Spleen (tissue), 11 donors: ENCODE data around the gene KCNB1. TPM values are rescaled to one million over a fixed set of nuclear protein-coding genes. Genes with fewer than 3 reads are reported as not detected.

Experiments used
- DNase-seq: peaks from one replicate; pipeline ENCODE4 v3.0.0-alpha.2; 2020
- H3K27ac ChIP-seq, 8 donors: fragments of 200-600 bp; sonication (generic) in 7 of 8; 1 replicate in 4 of 8; 2 replicates in 4 of 8; pipeline versions ENCODE4 v1.5.0 to v1.8.0; 2016 to 2021; ENCODE audit warnings: inconsistent platforms in 4 of 8, mild to moderate bottlenecking in 4 of 8, moderate library complexity in 1 of 8
- H3K27me3 ChIP-seq, 7 donors: fragments of 200-600 bp; sonication (generic) in 6 of 7; replicated peaks in 1 of 7; 1 replicate in 4 of 7; 2 replicates in 3 of 7; pipeline versions ENCODE4 v1.5.0 to v1.8.0; 2016 to 2021; ENCODE audit warnings: inconsistent platforms in 3 of 7, mild to moderate bottlenecking in 1 of 7
- H3K36me3 ChIP-seq, 6 donors: fragments of 200-600 bp; sonication (generic) in 5 of 6; 1 replicate in 4 of 6; 2 replicates in 2 of 6; pipeline versions ENCODE4 v1.5.0 to v1.8.0; 2016 to 2021; ENCODE audit warnings: inconsistent platforms in 2 of 6
- H3K4me1 ChIP-seq, 6 donors: fragments of 200-600 bp; sonication (generic) in 5 of 6; 1 replicate in 3 of 6; 2 replicates in 3 of 6; pipeline versions ENCODE4 v1.5.0 to v1.8.0; 2016 to 2021; ENCODE audit warnings: inconsistent platforms in 3 of 6
- H3K4me3 ChIP-seq, 8 donors: fragments of 200-600 bp; sonication (generic) in 7 of 8; 1 replicate in 4 of 8; 2 replicates in 4 of 8; pipeline versions ENCODE4 v1.5.0 to v1.8.0; 2016 to 2021; ENCODE audit warnings: inconsistent platforms in 4 of 8, mild to moderate bottlenecking in 4 of 8, moderate library complexity in 2 of 8
- H3K9me3 ChIP-seq, 8 donors: fragments of 200-600 bp; sonication (generic) in 7 of 8; 1 replicate in 4 of 8; 2 replicates in 4 of 8; pipeline versions ENCODE4 v1.5.0 to v1.8.0; 2016 to 2021; ENCODE audit warnings: inconsistent platforms in 4 of 8
- CTCF ChIP-seq, 11 experiments: fragments of 200-600 bp in 7 of 11; fragments of 450-650 bp in 4 of 11; sonication (generic) in 4 of 11; IDR thresholded peaks in 8 of 11; conservative IDR thresholded peaks in 3 of 11; 1 replicate in 7 of 11; 2 replicates in 4 of 11; pipeline versions ENCODE4 v1.4.0 to v1.8.0; 2016 to 2021; ENCODE audit warnings: antibody characterized with exemption in 11 of 11, inconsistent platforms in 4 of 11, mild to moderate bottlenecking in 1 of 11
- POLR2A ChIP-seq, 3 donors: fragments of 450-650 bp; IDR thresholded peaks; one replicate each; pipeline ENCODE4 v1.5.1; 2017; ENCODE audit warnings: antibody characterized with exemption in 3 of 3, mild to moderate bottlenecking in 1 of 3
- POLR2AphosphoS5 ChIP-seq, 3 donors: sonication (generic); formaldehyde crosslinking; IDR thresholded peaks; one replicate each; pipeline ENCODE4 v1.5.1; 2017; ENCODE audit warnings: antibody characterized with exemption in 3 of 3
- WGBS, 5 donors: extraction: QIAGEN DNeasy Blood & Tissue Kit in 3 of 5; methylation state at CpG; one replicate each; pipeline versions ENCODE4 v1.1.5 to v1.1.7; 2013 to 2018; 5-methylcytosine and 5-hydroxymethylcytosine counted together
- intact Hi-C: fragments of 100-400 bp; cut with DNase I; formaldehyde crosslinking; loops from one replicate; pipeline ENCODE4 v1.15.0; 2023; ENCODE audit warnings: low total_unique reads
- polyA plus RNA-seq, 3 donors: library from polyadenylated mRNA; stranded (reverse); fragments of 200-250 nt; gene quantifications; one replicate each; pipeline ENCODE4 v1.2.1, GENCODE V29; 2013
- total RNA-seq, 7 donors: library from RNA; depleted of rRNA in 3 of 7; stranded (reverse); fragments of >200 nt in 3 of 7; fragmentation: NEBNext Ultra II Directional in 4 of 7; extraction: Animal tissue kit (Norgen Biotek cat#: 25700) in 4 of 7; gene quantifications; one replicate each; pipeline versions ENCODE4 v1.1.0 to v1.2.1, GENCODE V29; 2016 to 2021
- donor health status: healthy with polysubstance abuse.
- donor health status: DM: no; HTN: no; CAD: no; lungs with moderate emphysema.
- donor health status: DM: no; HTN: no; CAD: no.
- donor health status: Bipolar disorder and iron deficiency.
- donor health status: healthy.
- donor health status: DM: no; HTN: no; CAD: no.
- donor health status: DM: yes; HTN: yes; CAD: no.

KCNB1 gene
- total and polyA plus RNA-seq, 10 donors = 0.02 to 3.2 (median 0.51) TPM

- 85 to 96% (median 90%) methylated on average over 2 of the region's 2 CpGs for WGBS, 5 donors
- TF ChIP-seq POLR2A (IDR thresholded peaks at IDR 0.05) = no peak
- TF ChIP-seq CTCF (IDR thresholded peaks at IDR 0.05 in 8 of 11, conservative IDR thresholded peaks at IDR 0.05 in 3 of 11) = no peak
- no peak for TF ChIP-seq POLR2AphosphoS5 (IDR thresholded peaks at IDR 0.05)
- intact Hi-C loops = no loop called here
Observed at GRCh38 chr20:49430320-49430719, 52.1 kb downstream of the KCNB1 start.

GRCh38 chr20:49427751-49428518 lies 54.5 kb downstream of the KCNB1 start:
- Histone ChIP-seq H3K4me1 (no peaks in the 10 kb centered on the region), H3K27ac (no peak overlapping the region), H3K27me3 (peaks cover 0 to 32% (median 0%) of the 10 kb centered on the region in 7 donors), H3K4me3 (no peak overlapping the region), H3K9me3 (no peaks in the 10 kb centered on the region), H3K36me3 (no peaks in the 10 kb centered on the region)
- intact Hi-C loops = no loop called here
- DNase-seq = no peak
- 66 to 78% (median 73%) methylated on average over 13 of the region's 13 CpGs for WGBS, 5 donors
- no peak for TF ChIP-seq POLR2A (IDR thresholded peaks at IDR 0.05)

More at GRCh38 chr20:49430320-49430719, 52.1 kb downstream of the KCNB1 start:
- Histone ChIP-seq H3K4me3 (no peak overlapping the region), H3K9me3 (no peaks in the 10 kb centered on the region), H3K27ac (no peak overlapping the region), H3K4me1 (no peaks in the 10 kb centered on the region), H3K27me3 (peaks cover 0 to 19% (median 0%) of the 10 kb centered on the region in 7 donors), H3K36me3 (no peaks in the 10 kb centered on the region)
- DNase-seq = no peak

- Histone ChIP-seq H3K27ac (no peak overlapping the region), H3K4me3 (no peak overlapping the region), H3K27me3 (peaks cover 0 to 32% (median 0%) of the 10 kb centered on the region in 7 donors), H3K9me3 (no peaks in the 10 kb centered on the region), H3K36me3 (no peaks in the 10 kb centered on the region), H3K4me1 (no peaks in the 10 kb centered on the region)
- no peak for TF ChIP-seq POLR2AphosphoS5 (IDR thresholded peaks at IDR 0.05)
- no peak for TF ChIP-seq POLR2A (IDR thresholded peaks at IDR 0.05)
- TF ChIP-seq CTCF (IDR thresholded peaks at IDR 0.05 in 8 of 11, conservative IDR thresholded peaks at IDR 0.05 in 3 of 11) = no peak
- 0 to 9% (median 0%) methylated on average over 1 of the region's 1 CpG; no CpG with 5 or more reads in 1 of the 5 donors for WGBS, 5 donors
- no peak for DNase-seq
- intact Hi-C loops = no loop called here
Observed at GRCh38 chr20:49426873-49427272, 55.6 kb downstream of the KCNB1 start.

- Histone ChIP-seq H3K27me3 (peaks cover 0 to 32% (median 0%) of the 10 kb centered on the region in 7 donors), H3K36me3 (no peaks in the 10 kb centered on the region), H3K27ac (no peak overlapping the region), H3K9me3 (no peaks in the 10 kb centered on the region), H3K4me1 (no peaks in the 10 kb centered on the region), H3K4me3 (no peak overlapping the region)
- DNase-seq = no peak
- no peak for TF ChIP-seq CTCF (IDR thresholded peaks at IDR 0.05 in 8 of 11, conservative IDR thresholded peaks at IDR 0.05 in 3 of 11)
- no peak for TF ChIP-seq POLR2A (IDR thresholded peaks at IDR 0.05)
- no peak for TF ChIP-seq POLR2AphosphoS5 (IDR thresholded peaks at IDR 0.05)
- 79 to 90% (median 86%) methylated on average over 5 of the region's 5 CpGs for WGBS, 5 donors
- intact Hi-C loops = no loop called here
Observed at GRCh38 chr20:49426395-49426794, 56.1 kb downstream of the KCNB1 start.
